SK-N-SH (cell line): ENCODE data around the gene CGAS. TPM values are rescaled to one million over a fixed set of nuclear protein-coding genes. Genes with fewer than 3 reads are reported as not detected.

Experiments
- CTCF ChIA-PET: fragments of 300-600, 350-600 bp; formaldehyde crosslinking; extraction: SDS; loops from one replicate; lab custom pipeline; 2021; lab: Yijun Ruan, JAX
- POLR2A ChIA-PET: fragments of 350-600 bp; sonication (Branson Sonifier 250); formaldehyde crosslinking; extraction: SDS; loops from one replicate; lab custom pipeline; 2020; ENCODE audit warnings: antibody characterized with exemption, inconsistent platforms; lab: Yijun Ruan, JAX
- DNase-seq: peaks from one replicate; pipeline ENCODE4 v3.0.0; 2012
- H2AFZ ChIP-seq: fragments of 200-600 bp; sonication (generic); 2 replicates; pipeline ENCODE4 v1.8.1; 2016; ENCODE audit warnings: antibody characterized with exemption, mild to moderate bottlenecking, low read depth
- H3F3A ChIP-seq: fragments of 200-600 bp; sonication (generic); replicated peaks from 2 replicates; pipeline ENCODE3; 2016; ENCODE audit warnings: antibody characterized with exemption, mild to moderate bottlenecking; ENCODE audit not compliant: insufficient read depth
- H3K27ac ChIP-seq, 2 experiments: fragments of 200-500 bp in 1 of 2; fragments of 200-600 bp in 1 of 2; sonication (Bioruptor generic) in 1 of 2; sonication (generic), shearing (Covaris generic) in 1 of 2; 2 replicates each; pipeline versions ENCODE4 v1.5.1 to v1.6.1; 2014 to 2016; ENCODE audit warnings: low read depth in 2 of 2, inconsistent platforms in 1 of 2, low read length in 1 of 2, mild to moderate bottlenecking in 1 of 2, mixed read lengths in 1 of 2
- H3K27me3 ChIP-seq: fragments of 200-600 bp; sonication (generic), shearing (Covaris generic); 2 replicates; pipeline ENCODE4 v1.6.1; 2016; ENCODE audit warnings: mixed run types; ENCODE audit not compliant: insufficient read depth
- H3K36me3 ChIP-seq, 2 experiments: fragments of 200-500 bp in 1 of 2; fragments of 200-600 bp in 1 of 2; sonication (Bioruptor generic) in 1 of 2; sonication (generic) in 1 of 2; replicated peaks in 1 of 2; 2 replicates each; pipeline versions ENCODE3 to v1.5.1; 2014 to 2016; ENCODE audit warnings: low read length in 1 of 2, mild to moderate bottlenecking in 1 of 2; ENCODE audit not compliant: insufficient read depth in 2 of 2, control insufficient read depth in 1 of 2
- H3K4me1 ChIP-seq, 2 experiments: fragments of 200-500 bp in 1 of 2; fragments of 200-600 bp in 1 of 2; sonication (Bioruptor generic) in 1 of 2; sonication (generic), shearing (Covaris generic) in 1 of 2; 2 replicates each; pipeline versions ENCODE4 v1.5.1 to v1.6.1; 2014 to 2016; ENCODE audit warnings: low read depth in 1 of 2, low read length in 1 of 2, mixed run types in 1 of 2; ENCODE audit not compliant: insufficient read depth in 2 of 2, control insufficient read depth in 1 of 2
- H3K4me2 ChIP-seq: fragments of 200-600 bp; sonication (generic), shearing (Covaris generic); 2 replicates; pipeline ENCODE4 v1.6.1; 2017; ENCODE audit warnings: mixed run types
- H3K4me3 ChIP-seq, 2 experiments: fragments of 200-500 bp in 1 of 2; fragments of 200-600 bp in 1 of 2; sonication (Bioruptor generic) in 1 of 2; sonication (generic), shearing (Covaris generic) in 1 of 2; 2 replicates each; pipeline versions ENCODE4 v1.5.1 to v1.8.1; 2014 to 2016; ENCODE audit warnings: low read depth in 2 of 2, inconsistent platforms in 1 of 2, low read length in 1 of 2, mild to moderate bottlenecking in 1 of 2, mixed read lengths in 1 of 2, moderate library complexity in 1 of 2
- H3K79me2 ChIP-seq: fragments of 200-600 bp; sonication (generic); 2 replicates; pipeline ENCODE4 v1.8.1; 2017; ENCODE audit warnings: mild to moderate bottlenecking; ENCODE audit not compliant: insufficient read depth
- H3K9ac ChIP-seq: fragments of 200-600 bp; sonication (generic); 2 replicates; pipeline ENCODE4 v1.6.1; 2017; ENCODE audit warnings: mixed run types
- H3K9me2 ChIP-seq: fragments of 200-600 bp; sonication (generic); 2 replicates; pipeline ENCODE4 v1.6.1; 2017; ENCODE audit warnings: mixed run types
- H3K9me3 ChIP-seq: fragments of 200-600 bp; sonication (generic); 2 replicates; pipeline ENCODE4 v1.6.1; 2017; ENCODE audit warnings: mixed run types, mild to moderate bottlenecking, moderate library complexity
- H4K20me1 ChIP-seq: fragments of 200-600 bp; sonication (generic); 2 replicates; pipeline ENCODE4 v1.6.1; 2017; ENCODE audit warnings: mild to moderate bottlenecking, mixed run types; ENCODE audit not compliant: insufficient read depth
- CTCF ChIP-seq: fragments of 200-600 bp; sonication (generic); IDR thresholded peaks from 2 replicates; pipeline ENCODE4 v1.6.1; 2017; ENCODE audit warnings: antibody characterized with exemption, mild to moderate bottlenecking, moderate library complexity
- EP300 ChIP-seq, 2 experiments: IDR thresholded peaks; 2 replicates each; pipeline versions ENCODE4 v1.4.0 to v1.6.1; 2012; ENCODE audit warnings: borderline replicate concordance in 1 of 2, low read depth in 1 of 2, low read length in 1 of 2
- FOSL2 ChIP-seq: IDR thresholded peaks from 2 replicates; pipeline ENCODE4 v1.4.0; 2012; ENCODE audit warnings: low read depth, mild to moderate bottlenecking, moderate library complexity, borderline replicate concordance
- GATA2 ChIP-seq: sonication (generic); formaldehyde crosslinking; IDR thresholded peaks from 2 replicates; pipeline ENCODE4 v1.5.0; 2020; ENCODE audit warnings: mild to moderate bottlenecking, missing genetic modification reagents
- NFIC ChIP-seq: IDR thresholded peaks from 2 replicates; pipeline ENCODE4 v1.4.0; 2012; ENCODE audit warnings: borderline replicate concordance
- NRF1 ChIP-seq: IDR thresholded peaks from 2 replicates; pipeline ENCODE4 v1.6.1; 2012; ENCODE audit warnings: low read depth, mild to moderate bottlenecking, low read length
- PBX3 ChIP-seq: IDR thresholded peaks from 2 replicates; pipeline ENCODE4; 2012
- RCOR1 ChIP-seq: fragments of 150-350 bp; IDR thresholded peaks from 2 replicates; pipeline ENCODE4 v1.6.1; 2017; ENCODE audit warnings: antibody characterized with exemption, low read length
- RXRA ChIP-seq: IDR thresholded peaks from 2 replicates; pipeline ENCODE4 v1.4.0; 2012; ENCODE audit warnings: low read depth, mild to moderate bottlenecking, borderline replicate concordance
- SIN3A ChIP-seq: IDR thresholded peaks from 2 replicates; pipeline ENCODE4 v1.6.1; 2012; ENCODE audit warnings: low read depth, mild to moderate bottlenecking, low read length, moderate library complexity, borderline replicate concordance
- TCF12 ChIP-seq: IDR thresholded peaks from 2 replicates; pipeline ENCODE4 v1.4.0; 2012
- USF1 ChIP-seq: IDR thresholded peaks from 2 replicates; pipeline ENCODE4 v1.4.0; 2012; ENCODE audit warnings: low read depth, borderline replicate concordance
- YY1 ChIP-seq: IDR thresholded peaks from 2 replicates; pipeline ENCODE4 v1.4.0; 2012; ENCODE audit warnings: low read depth, mild to moderate bottlenecking
- WGBS: methylation state at CpG from one replicate; pipeline ENCODE4 v1.1.6; 2017; ENCODE audit warnings: low lambda C conversion rate; 5-methylcytosine and 5-hydroxymethylcytosine counted together
- polyA plus RNA-seq, 3 experiments: library from polyadenylated mRNA; depleted of rRNA; stranded (reverse); fragments of >200 nt; gene quantifications; 2 replicates each; pipeline ENCODE4 v1.2.3, GENCODE V29; 2012

The CGAS gene
- polyA plus RNA-seq, 1 of the 3 experiments (the other 2 are of a cell fraction): 0.02 TPM

GRCh38 chr6:73418081-73418741, 33.9 kb downstream of the CGAS start (continued):
- no peak for TF ChIP-seq PBX3
- TF ChIP-seq NFIC: no peak
- no peak for TF ChIP-seq TCF12
- no peak for TF ChIP-seq NRF1

- Histone ChIP-seq H3K4me1 (no peaks in the 10 kb centered on the region), H4K20me1 (no peaks in the 10 kb centered on the region), H3K79me2 (no peaks in the 10 kb centered on the region), H3K9me2 (no peaks in the 10 kb centered on the region), H3K9ac (no peak overlapping the region), H3K4me3 (no peak overlapping the region), H3F3A (no peaks in the 10 kb centered on the region), H3K4me2 (no peak overlapping the region), H3K9me3 (no peaks in the 10 kb centered on the region), H3K36me3 (no peaks in the 10 kb centered on the region), H2AFZ (no peak overlapping the region), H3K27ac (no peak overlapping the region), H3K27me3 (no peaks in the 10 kb centered on the region)
- no peak for DNase-seq
- POLR2A ChIA-PET: no interaction called here
- WGBS: 74% methylated on average over 3 of the region's 3 CpGs
- CTCF ChIA-PET: no interaction called here
- TF ChIP-seq FOSL2 (no peak), RXRA (no peak), TCF12 (no peak), CTCF (no peak), RCOR1 (no peak)
These were observed 39.0 kb downstream of the CGAS start for GRCh38 chr6:73413102-73413501.

GRCh38 chr6:73409395-73409794, 42.7 kb downstream of the CGAS start:
- TF ChIP-seq EP300 (IDR thresholded peaks at IDR 0.05; ENCODE audit: borderline replicate concordance in 1 of 2, low read depth in 1 of 2, low read length in 1 of 2) (no peak), PBX3 (no peak), SIN3A (no peak), FOSL2 (no peak), USF1 (no peak), YY1 (no peak), NRF1 (no peak), GATA2 (no peak), CTCF (no peak)
- ChIA-PET CTCF (interaction anchor here (1.1 kb wide), 1 partner anchor 20 kb away, joined by 3 read pairs; no protein-coding TSS in a partner anchor), POLR2A (no interaction called here)
- no peaks in the 10 kb centered on the region for H3K4me1 ChIP-seq
- no peaks in the 10 kb centered on the region; the same call in 1 of the 2 replicates for H3K27me3 ChIP-seq
- no peak overlapping the region for H3K9ac ChIP-seq
- H4K20me1 ChIP-seq: no peaks in the 10 kb centered on the region
- no peaks in the 10 kb centered on the region for H3F3A ChIP-seq
- no peak overlapping the region for H3K4me2 ChIP-seq
- WGBS: 87% methylated on average over 1 of the region's 1 CpG
- no peak overlapping the region for H3K27ac ChIP-seq
- no peaks in the 10 kb centered on the region for H3K9me2 ChIP-seq
- no peak overlapping the region for H2AFZ ChIP-seq
- DNase-seq: no peak
- H3K4me3 ChIP-seq: no peak overlapping the region
- no peaks in the 10 kb centered on the region for H3K79me2 ChIP-seq
- no peaks in the 10 kb centered on the region for H3K9me3 ChIP-seq
- H3K36me3 ChIP-seq: no peaks in the 10 kb centered on the region
